ENCODE results near the gene SDK1. TPM values are rescaled to one million over a fixed set of nuclear protein-coding genes. Genes with fewer than 3 reads are reported as not detected.

SDK1 gene
- total RNA-seq, 2 donors from 2014 or later = 19.8 to 32.4 TPM

DNA sequence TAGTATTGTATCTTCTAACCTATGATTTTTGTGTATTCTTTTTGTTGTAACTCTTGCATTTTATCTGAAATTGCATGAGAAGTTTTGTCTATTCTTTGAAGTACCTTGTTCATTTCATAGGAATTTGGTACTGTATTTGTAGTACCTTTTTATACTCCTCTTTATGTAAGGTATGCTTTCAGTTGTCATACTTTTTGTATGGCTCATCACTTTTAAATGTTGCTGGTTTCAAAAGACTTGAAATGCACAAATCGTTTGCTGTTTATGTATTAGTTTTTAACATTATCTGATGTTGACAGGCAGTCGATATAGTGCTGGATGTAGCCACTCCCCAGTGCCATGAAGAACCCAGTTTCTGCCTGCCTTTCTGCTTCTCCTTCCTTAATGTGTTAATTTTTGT is 158.1 kb downstream of the SDK1 start:
- no peaks in the 10 kb centered on the region for H3K36me3 ChIP-seq (replicated peaks in 1 of 2; ENCODE audit: insufficient read depth in 1 of 2, low read depth in 2 of 2)
- WGBS, 2 donors = 80 to 81% methylated on average over 2 of the region's 2 CpGs
- H3K4me1 ChIP-seq = no peaks in the 10 kb centered on the region
- H3K9me3 ChIP-seq = no peaks in the 10 kb centered on the region
- TF ChIP-seq, protein P1, sequence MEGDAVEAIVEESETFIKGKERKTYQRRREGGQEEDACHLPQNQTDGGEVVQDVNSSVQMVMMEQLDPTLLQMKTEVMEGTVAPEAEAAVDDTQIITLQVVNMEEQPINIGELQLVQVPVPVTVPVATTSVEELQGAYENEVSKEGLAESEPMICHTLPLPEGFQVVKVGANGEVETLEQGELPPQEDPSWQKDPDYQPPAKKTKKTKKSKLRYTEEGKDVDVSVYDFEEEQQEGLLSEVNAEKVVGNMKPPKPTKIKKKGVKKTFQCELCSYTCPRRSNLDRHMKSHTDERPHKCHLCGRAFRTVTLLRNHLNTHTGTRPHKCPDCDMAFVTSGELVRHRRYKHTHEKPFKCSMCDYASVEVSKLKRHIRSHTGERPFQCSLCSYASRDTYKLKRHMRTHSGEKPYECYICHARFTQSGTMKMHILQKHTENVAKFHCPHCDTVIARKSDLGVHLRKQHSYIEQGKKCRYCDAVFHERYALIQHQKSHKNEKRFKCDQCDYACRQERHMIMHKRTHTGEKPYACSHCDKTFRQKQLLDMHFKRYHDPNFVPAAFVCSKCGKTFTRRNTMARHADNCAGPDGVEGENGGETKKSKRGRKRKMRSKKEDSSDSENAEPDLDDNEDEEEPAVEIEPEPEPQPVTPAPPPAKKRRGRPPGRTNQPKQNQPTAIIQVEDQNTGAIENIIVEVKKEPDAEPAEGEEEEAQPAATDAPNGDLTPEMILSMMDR (IDR thresholded peaks at IDR 0.05) = no peak
- no peak for TF ChIP-seq POLR2A (IDR thresholded peaks at IDR 0.05)
- H3K4me3 ChIP-seq = no peak overlapping the region
- intact Hi-C loops (cut with DNase I) = no loop called here
- H3K27ac ChIP-seq = no peak overlapping the region
- DNase-seq = no peak
- ATAC-seq = no peak
- no peaks in the 10 kb centered on the region for H3K27me3 ChIP-seq

DNA sequence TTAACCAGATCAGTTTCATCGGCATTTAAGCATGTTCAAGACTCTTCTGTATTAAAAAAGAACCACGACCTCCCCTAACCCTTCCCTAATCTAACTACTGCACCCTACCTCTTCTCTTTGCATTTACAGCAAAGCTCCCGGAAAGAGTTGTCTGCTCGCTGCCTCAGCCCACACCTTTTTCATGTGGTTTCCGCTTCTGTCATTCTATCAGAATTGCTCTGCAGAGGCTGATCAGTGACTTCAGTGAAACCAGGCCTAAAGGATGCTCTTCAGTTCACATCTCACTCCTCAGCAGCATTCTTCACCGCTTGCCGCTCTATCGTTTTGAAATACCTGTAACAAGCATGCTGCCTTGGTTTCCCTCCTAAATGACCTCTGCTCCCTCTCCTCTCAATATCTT is 160.9 kb downstream of the SDK1 start:
- intact Hi-C loops (cut with DNase I) = no loop called here
- H3K9me3 ChIP-seq = no peaks in the 10 kb centered on the region
- H3K36me3 ChIP-seq (replicated peaks in 1 of 2; ENCODE audit: insufficient read depth in 1 of 2, low read depth in 2 of 2) = no peaks in the 10 kb centered on the region
- DNase-seq = no peak
- no peak overlapping the region for H3K27ac ChIP-seq
- H3K4me1 ChIP-seq = peaks cover 4% of the 10 kb centered on the region
- no peaks in the 10 kb centered on the region for H3K27me3 ChIP-seq
- no peak for ATAC-seq
- WGBS, 2 donors = 81 to 96% methylated on average over 8 of the region's 8 CpGs
- TF ChIP-seq, protein P1 (IDR thresholded peaks at IDR 0.05) = no peak
- no peak for TF ChIP-seq POLR2A (IDR thresholded peaks at IDR 0.05)
- H3K4me3 ChIP-seq = no peak overlapping the region

DNA sequence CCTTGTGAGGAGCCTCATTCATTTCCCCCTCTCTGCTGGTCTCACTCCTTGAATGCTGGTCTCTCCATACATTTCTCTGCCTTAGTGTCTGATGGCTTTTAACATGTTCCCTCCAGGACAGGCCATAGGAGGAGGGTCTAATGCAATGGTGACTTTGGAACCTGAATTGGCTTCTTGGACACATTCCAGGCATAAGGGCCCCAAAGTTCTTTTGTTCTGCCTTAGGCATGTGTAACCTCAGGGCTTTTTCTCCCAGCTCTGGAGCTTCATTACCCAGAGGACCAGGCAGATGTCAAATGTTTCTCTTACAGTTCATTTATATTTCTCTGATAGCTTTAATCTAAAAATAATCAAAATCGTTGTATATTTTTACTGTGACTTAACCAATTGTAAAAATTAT is 162.6 kb downstream of the SDK1 start:
- intact Hi-C loops (cut with DNase I) = no loop called here
- no peak for ATAC-seq

DNA sequence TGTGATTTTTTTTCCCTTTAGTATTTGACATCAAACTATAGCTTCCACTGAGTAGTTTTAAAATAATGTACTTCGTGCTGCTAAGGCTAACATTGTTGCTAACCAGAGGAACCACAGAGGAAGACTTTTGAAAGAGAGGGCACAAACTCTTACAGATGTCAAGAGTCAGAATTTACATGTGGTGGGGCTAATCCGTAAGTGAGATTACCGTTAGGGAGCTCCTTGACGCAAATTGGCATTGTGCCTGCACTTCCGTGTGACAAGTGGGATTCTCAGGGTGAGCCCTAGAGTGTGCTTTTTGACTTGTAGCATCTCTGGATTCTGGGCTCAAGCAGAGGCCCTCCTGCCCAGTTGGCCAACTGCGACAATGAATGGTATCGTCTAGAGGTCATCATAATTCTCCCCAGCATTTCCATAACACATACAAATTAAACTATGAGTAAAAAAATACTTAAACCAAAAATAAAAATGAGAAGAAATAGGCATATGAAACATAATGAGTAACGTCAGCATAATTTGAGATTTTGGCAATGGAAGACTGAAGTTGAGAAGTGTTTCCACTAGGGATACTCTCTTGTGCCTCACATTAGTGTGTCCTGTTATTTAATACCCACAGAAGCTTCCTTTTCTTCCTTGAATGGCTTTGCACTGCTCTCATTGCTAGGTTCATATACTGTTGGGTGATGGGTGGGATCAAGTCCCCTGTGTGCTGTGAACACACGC is 164.0 kb downstream of the SDK1 start:
- no peak for TF ChIP-seq POLR2A (IDR thresholded peaks at IDR 0.05)
- TF ChIP-seq, protein P1 (IDR thresholded peaks at IDR 0.05) = no peak
- intact Hi-C loops (cut with DNase I) = no loop called here
- no peak overlapping the region for H3K27ac ChIP-seq
- peaks cover 4% of the 10 kb centered on the region for H3K4me1 ChIP-seq
- 90 to 94% methylated on average over 9 of the region's 9 CpGs for WGBS, 2 donors
- DNase-seq (no peak), ATAC-seq (no peak)
- H3K4me3 ChIP-seq = no peak overlapping the region
- no peaks in the 10 kb centered on the region for H3K36me3 ChIP-seq (replicated peaks in 1 of 2; ENCODE audit: insufficient read depth in 1 of 2, low read depth in 2 of 2)
- no peaks in the 10 kb centered on the region for H3K9me3 ChIP-seq
- no peaks in the 10 kb centered on the region for H3K27me3 ChIP-seq

More for the DNA sequence above, 162.6 kb downstream of the SDK1 start:
- Histone ChIP-seq H3K27ac (no peak overlapping the region), H3K36me3 (replicated peaks in 1 of 2; ENCODE audit: insufficient read depth in 1 of 2, low read depth in 2 of 2) (no peaks in the 10 kb centered on the region), H3K4me1 (peaks cover 4% of the 10 kb centered on the region), H3K27me3 (no peaks in the 10 kb centered on the region), H3K4me3 (no peak overlapping the region), H3K9me3 (no peaks in the 10 kb centered on the region)
- WGBS, 2 donors = 73 to 74% methylated on average over 1 of the region's 1 CpG
- TF ChIP-seq, protein P1 (IDR thresholded peaks at IDR 0.05) = no peak
- TF ChIP-seq POLR2A (IDR thresholded peaks at IDR 0.05) = no peak
- DNase-seq = no peak

DNA sequence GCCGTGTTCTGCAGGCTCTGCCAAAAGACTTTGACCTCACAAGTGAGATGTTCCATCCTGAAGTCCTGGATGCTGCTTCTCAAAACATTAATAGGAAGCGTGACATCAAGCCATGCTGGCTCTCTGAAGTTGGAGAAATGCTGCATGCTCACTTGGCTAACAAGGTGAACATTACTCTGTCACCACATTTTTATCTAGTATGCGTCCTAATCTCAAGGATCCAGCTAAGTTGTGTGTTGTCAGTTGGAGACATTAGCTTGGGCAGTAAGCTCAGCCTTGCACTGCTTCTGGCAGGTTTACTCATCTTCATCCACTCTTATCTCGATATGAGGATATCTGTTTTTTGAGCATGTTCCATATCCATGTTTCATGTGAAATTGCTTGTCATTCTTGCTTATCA is 165.2 kb downstream of the SDK1 start:
- no peak overlapping the region for H3K27ac ChIP-seq
- ATAC-seq (no peak), DNase-seq (no peak)
- H3K4me3 ChIP-seq = no peak overlapping the region
- H3K36me3 ChIP-seq (replicated peaks in 1 of 2; ENCODE audit: insufficient read depth in 1 of 2, low read depth in 2 of 2) = no peaks in the 10 kb centered on the region
- peaks cover 7% of the 10 kb centered on the region for H3K4me1 ChIP-seq
- no peaks in the 10 kb centered on the region for H3K27me3 ChIP-seq
- TF ChIP-seq POLR2A (IDR thresholded peaks at IDR 0.05) = no peak
- TF ChIP-seq, protein P1 (IDR thresholded peaks at IDR 0.05) = no peak
- intact Hi-C loops (cut with DNase I) = no loop called here
- no peaks in the 10 kb centered on the region for H3K9me3 ChIP-seq
- WGBS, 2 donors = 58 to 66% methylated on average over 3 to 4 of the region's 4 CpGs

All from body of pancreas (tissue), 4 donors.